Naive thymus-derived CD4-positive, alpha-beta T cell (primary cell): ENCODE data around the gene ATOSA. TPM values are rescaled to one million over a fixed set of nuclear protein-coding genes. Genes with fewer than 3 reads are reported as not detected.

Experiments used
- ATAC-seq: fragments of 150-1000 bp; cut with Tn5 transposase; 2 replicates; pipeline ENCODE4 v1.10.0; 2021; ENCODE audit warnings: mild to moderate bottlenecking, moderate library complexity
- CTCF ChIA-PET: fragments of 350-600 bp; sonication (Branson Sonifier 250); formaldehyde crosslinking; loops from one replicate; lab custom pipeline; 2021; ENCODE audit warnings: antibody characterized with exemption; lab: Charles Lee
- POLR2A ChIA-PET: fragments of 350-600 bp; sonication (Branson Sonifier 250); formaldehyde crosslinking; loops from one replicate; lab custom pipeline; 2021; ENCODE audit warnings: antibody characterized with exemption, inconsistent platforms; lab: Charles Lee
- DNase-seq, 9 donors: peaks; one replicate each; pipeline versions ENCODE4 v3.0.0 to v3.0.0-alpha.2; 2020 to 2022; ENCODE audit warnings: mixed read lengths in 1 of 9
- H3K27ac ChIP-seq: one replicate; pipeline ENCODE4 v1.7.0; 2013; ENCODE audit warnings: mild to moderate bottlenecking, low read depth, low read length, moderate library complexity
- H3K27me3 ChIP-seq, 2 donors: one replicate each; pipeline ENCODE4 v1.7.0; 2013; ENCODE audit warnings: low read length in 2 of 2, mild to moderate bottlenecking in 2 of 2, moderate library complexity in 2 of 2; ENCODE audit not compliant: control insufficient read depth in 2 of 2, insufficient read depth in 2 of 2
- H3K36me3 ChIP-seq, 3 experiments: 1 replicate in 2 of 3; 2 replicates in 1 of 3; pipeline ENCODE4 v1.7.0; 2013; ENCODE audit warnings: low read length in 3 of 3, mild to moderate bottlenecking in 3 of 3, moderate library complexity in 1 of 3; ENCODE audit not compliant: insufficient read depth in 3 of 3, control insufficient read depth in 2 of 3
- H3K4me1 ChIP-seq, 2 donors: one replicate each; pipeline ENCODE4 v1.7.0; 2013; ENCODE audit warnings: low read length in 2 of 2, mild to moderate bottlenecking in 2 of 2, moderate library complexity in 1 of 2; ENCODE audit not compliant: control insufficient read depth in 2 of 2, insufficient read depth in 2 of 2
- H3K4me3 ChIP-seq: 2 replicates; pipeline ENCODE4 v1.7.0; 2013; ENCODE audit warnings: mild to moderate bottlenecking, low read length
- H3K9me3 ChIP-seq, 3 experiments: 1 replicate in 2 of 3; 2 replicates in 1 of 3; pipeline ENCODE4 v1.7.0; 2013; ENCODE audit warnings: low read length in 3 of 3; ENCODE audit not compliant: control insufficient read depth in 2 of 3
- H3K27ac Mint-ChIP-seq, 9 donors: one replicate each; pipeline ENCODE4 v1.8.0; 2020 to 2022; ENCODE audit warnings: mixed read lengths in 9 of 9, mild to moderate bottlenecking in 8 of 9, moderate library complexity in 5 of 9, inconsistent platforms in 2 of 9
- H3K27me3 Mint-ChIP-seq, 5 donors: one replicate each; pipeline ENCODE4 v1.8.0; 2021 to 2022; ENCODE audit warnings: mixed read lengths in 5 of 5, mild to moderate bottlenecking in 1 of 5
- H3K36me3 Mint-ChIP-seq, 5 donors: one replicate each; pipeline ENCODE4 v1.8.0; 2020 to 2022; ENCODE audit warnings: mixed read lengths in 5 of 5, mild to moderate bottlenecking in 3 of 5, inconsistent platforms in 1 of 5
- H3K4me1 Mint-ChIP-seq, 7 donors: one replicate each; pipeline ENCODE4 v1.8.0; 2020 to 2022; ENCODE audit warnings: mixed read lengths in 7 of 7, mild to moderate bottlenecking in 3 of 7, inconsistent platforms in 1 of 7
- H3K4me3 Mint-ChIP-seq, 10 donors: one replicate each; pipeline ENCODE4 v1.8.0; 2020 to 2022; ENCODE audit warnings: mild to moderate bottlenecking in 10 of 10, mixed read lengths in 10 of 10, moderate library complexity in 6 of 10, inconsistent platforms in 2 of 10
- H3K9me3 Mint-ChIP-seq, 11 donors: one replicate each; pipeline ENCODE4 v1.8.0; 2020 to 2022; ENCODE audit warnings: mixed read lengths in 11 of 11, mild to moderate bottlenecking in 4 of 11, inconsistent platforms in 1 of 11, moderate library complexity in 1 of 11
- intact Hi-C, 2 donors: fragments of 100-400 bp; cut with micrococcal nuclease; formaldehyde crosslinking; loops; one replicate each; pipeline ENCODE4 v1.15.1; 2023
- polyA plus RNA-seq, 2 donors: library from polyadenylated mRNA; unstranded; fragments of 300-500 nt; fragmentation: Illumina TruSeq; gene quantifications; one replicate each; pipeline ENCODE4 v1.2.3, GENCODE V29; 2021
- total RNA-seq, 6 experiments: library from RNA in 5 of 6; stranded (reverse) in 5 of 6; gene quantifications; 1 replicate in 5 of 6; 2 replicates in 1 of 6; pipeline ENCODE4 v1.2.3 and lab custom pipeline; 2021 to 2026

ATOSA gene
- total and polyA plus RNA-seq, 7 experiments from 2014 or later = 8.3 to 117 (median 87.8) TPM

DNA sequence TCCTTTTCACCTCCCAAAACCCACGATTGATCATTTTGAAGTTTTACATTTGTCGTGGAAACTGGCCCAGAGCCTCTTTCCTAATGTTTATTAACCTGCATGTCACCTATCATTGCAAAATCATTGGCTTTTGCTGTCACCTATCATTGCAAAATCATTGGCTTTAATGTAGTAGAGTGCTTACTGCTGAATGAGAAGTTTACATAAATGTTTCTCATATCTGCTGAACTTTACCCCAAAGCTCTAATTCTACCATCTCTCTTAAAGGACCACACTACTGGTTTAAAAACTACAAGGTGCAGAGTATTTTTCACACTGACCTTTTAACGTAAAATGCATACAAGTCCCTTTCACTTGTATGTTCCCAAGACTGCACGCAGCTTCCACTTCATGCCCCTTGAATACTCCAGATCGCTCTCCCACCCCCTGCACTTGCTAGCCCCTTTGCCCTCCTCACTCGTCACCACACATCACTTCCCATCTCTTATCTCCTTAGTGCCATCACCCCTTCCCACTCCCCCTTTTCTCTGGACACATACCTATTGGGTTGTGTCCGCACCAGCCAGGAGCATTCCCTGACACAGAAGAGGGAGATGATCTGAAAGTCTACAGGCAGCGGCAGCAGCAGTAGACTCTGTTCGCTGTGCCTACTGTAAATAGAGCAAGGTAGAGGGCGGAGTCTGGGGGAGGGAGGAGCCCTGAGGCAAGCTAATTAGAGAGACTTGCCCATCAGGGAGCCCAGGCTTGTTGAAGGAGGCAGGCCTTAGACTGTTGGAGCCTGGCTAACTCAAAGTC, 30.2 kb upstream of the ATOSA start:
- Mint-ChIP-seq H3K4me3 (peak overlapping the region in 1 of 10 donors; percentile 33), H3K4me1 (peaks cover 0 to 4% (median 0%) of the 10 kb centered on the region in 7 donors), H3K27me3 (peaks cover 0 to 26% (median 0%) of the 10 kb centered on the region in 5 donors), H3K36me3 (no peaks in the 10 kb centered on the region), H3K27ac (no peak overlapping the region), H3K9me3 (peaks cover 0 to 3% (median 0%) of the 10 kb centered on the region in 11 donors)
- Histone ChIP-seq H3K27ac (no peak overlapping the region), H3K9me3 (no peaks in the 10 kb centered on the region), H3K27me3 (no peaks in the 10 kb centered on the region), H3K4me1 (no peaks in the 10 kb centered on the region), H3K36me3 (no peaks in the 10 kb centered on the region), H3K4me3 (no peak overlapping the region)
- intact Hi-C loops = no loop called here
- DNase-seq = no peak
- CTCF ChIA-PET = interaction anchor here (1.0 kb wide), 1 partner anchor 26 kb away, joined by 3 read pairs; no protein-coding TSS in a partner anchor
- POLR2A ChIA-PET = interaction anchor here (1.5 kb wide), 1 partner anchor 30 kb away, joined by 4 read pairs; the partner anchor contains the start of gene ATOSA
- ATAC-seq = peak; percentile 53

DNA sequence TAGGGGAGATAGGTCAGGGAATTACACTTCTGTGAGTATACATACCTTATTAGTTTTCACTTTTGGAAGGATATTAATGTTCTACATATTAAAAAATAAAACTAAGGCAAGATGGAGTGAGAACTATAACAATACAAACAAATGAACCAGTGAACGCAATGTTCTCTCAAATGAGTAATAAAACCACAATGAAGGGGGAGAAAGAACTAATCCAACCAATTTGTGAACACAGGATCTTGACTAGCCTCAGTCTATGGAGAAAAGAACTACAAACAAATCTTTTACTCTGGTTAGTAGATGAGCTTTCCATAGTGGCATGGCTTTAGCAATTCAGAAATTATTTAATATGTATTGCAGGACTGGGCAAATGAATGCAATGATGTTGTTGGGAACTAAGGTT, 26.9 kb upstream of the ATOSA start:
- ChIA-PET POLR2A (interaction anchor here (0.6 kb wide), 1 partner anchor 869 kb away, joined by 3 read pairs; no protein-coding TSS in a partner anchor), CTCF (no interaction called here)
- Histone ChIP-seq H3K36me3 (no peaks in the 10 kb centered on the region), H3K27ac (no peak overlapping the region), H3K4me1 (no peaks in the 10 kb centered on the region), H3K9me3 (no peaks in the 10 kb centered on the region), H3K27me3 (no peaks in the 10 kb centered on the region), H3K4me3 (no peak overlapping the region)
- intact Hi-C loops = no loop called here
- Mint-ChIP-seq H3K4me1 (peaks cover 0 to 4% (median 0%) of the 10 kb centered on the region in 7 donors), H3K4me3 (no peak overlapping the region), H3K27ac (no peak overlapping the region), H3K27me3 (peaks cover 0 to 46% (median 4%) of the 10 kb centered on the region in 5 donors), H3K9me3 (peaks cover 0 to 4% (median 0%) of the 10 kb centered on the region in 11 donors), H3K36me3 (no peaks in the 10 kb centered on the region)
- ATAC-seq (no peak), DNase-seq (no peak)

DNA sequence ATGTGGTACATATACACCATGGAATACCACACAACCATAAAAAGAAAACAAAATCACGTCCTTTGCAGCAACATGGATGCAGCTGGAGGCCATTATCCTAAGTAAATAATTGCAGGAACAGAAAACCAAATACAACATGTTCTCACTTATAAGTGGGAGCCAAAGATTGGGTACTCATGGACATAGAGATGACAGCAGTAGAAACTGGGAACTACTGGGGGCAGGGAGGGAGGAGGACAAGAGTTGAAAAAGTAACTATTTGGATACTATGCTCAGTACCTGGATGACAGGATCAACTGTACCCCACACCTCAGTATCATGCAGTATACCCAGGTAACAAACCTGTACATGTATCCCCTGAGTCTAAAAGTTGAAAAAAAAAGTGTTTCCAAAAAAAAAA, 23.2 kb upstream of the ATOSA start:
- H3K9me3 ChIP-seq = no peaks in the 10 kb centered on the region
- DNase-seq (no peak), ATAC-seq (no peak)
- Mint-ChIP-seq H3K4me1 (no peaks in the 10 kb centered on the region), H3K9me3 (peaks cover 0 to 4% (median 0%) of the 10 kb centered on the region in 11 donors), H3K36me3 (no peaks in the 10 kb centered on the region), H3K4me3 (no peak overlapping the region), H3K27me3 (peaks cover 0 to 50% (median 4%) of the 10 kb centered on the region in 5 donors), H3K27ac (no peak overlapping the region)
- no peak overlapping the region for H3K27ac ChIP-seq
- POLR2A ChIA-PET = no interaction called here
- no peak overlapping the region for H3K4me3 ChIP-seq
- no peaks in the 10 kb centered on the region for H3K27me3 ChIP-seq
- H3K4me1 ChIP-seq = no peaks in the 10 kb centered on the region
- intact Hi-C loops = no loop called here
- CTCF ChIA-PET = no interaction called here
- H3K36me3 ChIP-seq = no peaks in the 10 kb centered on the region

DNA sequence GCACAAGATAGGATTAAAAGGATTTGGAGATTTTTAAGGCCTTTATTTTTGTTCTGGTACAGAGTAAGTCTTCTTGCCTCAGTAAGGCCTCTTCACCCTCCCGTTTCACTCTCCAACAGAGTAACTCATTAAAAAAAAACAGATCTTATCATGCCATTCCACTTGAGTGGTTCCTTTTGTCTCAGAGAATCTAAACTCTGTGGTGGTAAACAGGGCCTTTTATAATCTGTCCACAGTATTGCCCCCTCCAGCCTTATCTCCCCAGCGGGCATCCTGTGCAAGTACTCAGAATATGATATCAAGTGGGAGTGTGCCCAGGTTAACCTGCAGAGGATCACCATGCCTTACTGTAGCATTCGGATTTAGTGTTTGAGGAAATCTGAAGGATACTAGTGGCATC, 20.3 kb upstream of the ATOSA start:
- peaks cover 0 to 3% (median 0%) of the 10 kb centered on the region in 5 donors for H3K36me3 Mint-ChIP-seq
- H3K27me3 Mint-ChIP-seq = peaks cover 0 to 43% (median 4%) of the 10 kb centered on the region in 5 donors
- ChIA-PET CTCF (no interaction called here), POLR2A (no interaction called here)
- Histone ChIP-seq H3K9me3 (no peaks in the 10 kb centered on the region), H3K4me3 (no peak overlapping the region), H3K4me1 (no peaks in the 10 kb centered on the region), H3K36me3 (no peaks in the 10 kb centered on the region), H3K27ac (no peak overlapping the region), H3K27me3 (no peaks in the 10 kb centered on the region)
- ATAC-seq = no peak
- intact Hi-C loops = no loop called here
- H3K4me1 Mint-ChIP-seq = no peaks in the 10 kb centered on the region
- H3K27ac Mint-ChIP-seq = no peak overlapping the region
- DNase-seq = no peak
- peaks cover 0 to 2% (median 0%) of the 10 kb centered on the region in 11 donors for H3K9me3 Mint-ChIP-seq
- no peak overlapping the region for H3K4me3 Mint-ChIP-seq

DNA sequence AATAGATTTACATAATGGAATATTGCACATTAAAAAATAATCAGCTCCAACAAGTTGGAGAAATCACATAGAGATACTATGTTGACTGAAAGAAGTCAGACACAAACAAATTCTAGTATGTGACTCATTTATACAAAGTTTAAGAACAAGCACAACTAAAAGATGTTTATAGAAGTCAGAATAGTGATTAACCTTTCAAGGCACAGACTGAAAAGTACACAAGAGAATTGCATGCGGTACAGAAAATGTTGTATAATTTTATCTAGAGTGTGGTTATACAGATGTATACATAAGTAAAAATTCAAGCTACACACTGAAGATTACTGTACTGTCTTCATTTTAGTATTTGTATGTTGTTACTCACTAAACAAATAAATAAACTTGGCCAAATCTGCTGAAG, 19.3 kb upstream of the ATOSA start:
- intact Hi-C loops = no loop called here
- ATAC-seq = no peak
- H3K9me3 ChIP-seq = no peaks in the 10 kb centered on the region

DNA sequence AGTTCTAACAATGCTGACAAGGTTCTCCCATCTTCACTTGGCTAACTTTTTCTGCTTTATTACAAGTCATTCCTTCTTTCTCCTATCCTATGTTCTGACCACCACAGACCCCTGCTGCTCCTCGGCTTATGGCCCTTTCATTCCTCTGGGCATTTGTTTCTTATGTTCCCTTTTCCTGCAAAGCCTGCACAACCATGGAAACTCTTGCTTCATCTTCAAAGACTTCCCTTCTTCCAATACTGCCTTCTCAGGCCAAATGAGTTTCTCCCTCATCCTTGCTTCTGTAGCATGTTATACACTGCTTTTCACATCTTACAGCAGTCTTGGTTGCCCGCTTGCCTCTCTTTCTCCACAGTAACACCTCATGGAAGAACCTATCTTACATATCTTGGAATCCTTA, 17.9 kb upstream of the ATOSA start:
- Histone ChIP-seq H3K27ac (no peak overlapping the region), H3K9me3 (no peaks in the 10 kb centered on the region), H3K4me3 (no peak overlapping the region), H3K36me3 (no peaks in the 10 kb centered on the region), H3K4me1 (no peaks in the 10 kb centered on the region), H3K27me3 (no peaks in the 10 kb centered on the region)
- H3K4me1 Mint-ChIP-seq = no peaks in the 10 kb centered on the region
- ATAC-seq (no peak), DNase-seq (no peak)
- H3K9me3 Mint-ChIP-seq = no peaks in the 10 kb centered on the region
- no peak overlapping the region for H3K27ac Mint-ChIP-seq
- ChIA-PET CTCF (no interaction called here), POLR2A (no interaction called here)
- intact Hi-C loops = no loop called here
- H3K36me3 Mint-ChIP-seq = peaks cover 0 to 3% (median 0%) of the 10 kb centered on the region in 5 donors
- peaks cover 0 to 27% (median 4%) of the 10 kb centered on the region in 5 donors for H3K27me3 Mint-ChIP-seq
- H3K4me3 Mint-ChIP-seq = no peak overlapping the region

More for the DNA sequence above, 19.3 kb upstream of the ATOSA start:
- no peaks in the 10 kb centered on the region for H3K4me1 Mint-ChIP-seq
- peaks cover 0 to 3% (median 0%) of the 10 kb centered on the region in 5 donors for H3K36me3 Mint-ChIP-seq
- Histone ChIP-seq H3K4me1 (no peaks in the 10 kb centered on the region), H3K27me3 (no peaks in the 10 kb centered on the region), H3K36me3 (no peaks in the 10 kb centered on the region), H3K27ac (no peak overlapping the region), H3K4me3 (no peak overlapping the region)
- H3K27ac Mint-ChIP-seq = no peak overlapping the region
- CTCF ChIA-PET = no interaction called here
- peaks cover 0 to 37% (median 4%) of the 10 kb centered on the region in 5 donors for H3K27me3 Mint-ChIP-seq
- POLR2A ChIA-PET = no interaction called here
- H3K9me3 Mint-ChIP-seq = no peaks in the 10 kb centered on the region
- no peak overlapping the region for H3K4me3 Mint-ChIP-seq
- no peak for DNase-seq
